NOMO-1 treated with DMSO at 0.1 percent for 48 hours (cell line): ENCODE measurements around the gene NR3C2.

Experiments
- DNase-seq: peaks from one replicate; lab custom pipeline; 2025; ENCODE audit not compliant: unreplicated experiment; lab: John Stamatoyannopoulos, UW

NR3C2 gene

GRCh38 chr4:148266240-148266639 is 176.0 kb downstream of the NR3C2 start:
- DNase-seq = no peak

- no peak for DNase-seq
Measured at GRCh38 chr4:148265627-148266026, 176.6 kb downstream of the NR3C2 start.

GRCh38 chr4:148263802-148264201 is 178.4 kb downstream of the NR3C2 start:
- no peak for DNase-seq

GRCh38 chr4:148263127-148263526 is 179.1 kb downstream of the NR3C2 start:
- DNase-seq = no peak

GRCh38 chr4:148261848-148262247 is 180.4 kb downstream of the NR3C2 start:
- DNase-seq = no peak

GRCh38 chr4:148259841-148260240 is 182.4 kb downstream of the NR3C2 start:
- DNase-seq = no peak

GRCh38 chr4:148258535-148258934 is 183.7 kb downstream of the NR3C2 start:
- DNase-seq = no peak

GRCh38 chr4:148255344-148255720 is 186.9 kb downstream of the NR3C2 start:
- DNase-seq = no peak

- no peak for DNase-seq
Measured at GRCh38 chr4:148254621-148255343, 187.4 kb downstream of the NR3C2 start.

GRCh38 chr4:148253768-148254167 is 188.4 kb downstream of the NR3C2 start:
- no peak for DNase-seq

GRCh38 chr4:148248824-148249223 is 193.4 kb downstream of the NR3C2 start:
- DNase-seq = no peak

GRCh38 chr4:148245015-148245414 is 197.2 kb downstream of the NR3C2 start:
- DNase-seq = no peak

GRCh38 chr4:148243837-148244236 is 198.4 kb downstream of the NR3C2 start:
- no peak for DNase-seq

GRCh38 chr4:148240241-148240640 is 202.0 kb downstream of the NR3C2 start:
- no peak for DNase-seq

GRCh38 chr4:148239494-148239985 is 202.7 kb downstream of the NR3C2 start:
- no peak for DNase-seq

- no peak for DNase-seq
Measured at GRCh38 chr4:148238811-148239493, 203.3 kb downstream of the NR3C2 start.

- DNase-seq = no peak
Measured at GRCh38 chr4:148238086-148238485, 204.1 kb downstream of the NR3C2 start.

- DNase-seq = no peak
Measured at GRCh38 chr4:148235809-148236208, 206.4 kb downstream of the NR3C2 start.

- DNase-seq = no peak
Measured at GRCh38 chr4:148229798-148230197, 212.4 kb downstream of the NR3C2 start.

GRCh38 chr4:148229028-148229427 is 213.2 kb downstream of the NR3C2 start:
- no peak for DNase-seq

GRCh38 chr4:148227147-148227546 is 215.1 kb downstream of the NR3C2 start:
- no peak for DNase-seq

GRCh38 chr4:148226341-148226740 is 215.9 kb downstream of the NR3C2 start:
- no peak for DNase-seq

- DNase-seq = no peak
Measured at GRCh38 chr4:148225639-148226038, 216.6 kb downstream of the NR3C2 start.
